ENCODE results near the gene REEP1. TPM values are rescaled to one million over a fixed set of nuclear protein-coding genes. Genes with fewer than 3 reads are reported as not detected.

REEP1 gene
- total and polyA plus RNA-seq, 9 of the 15 experiments (the other 6 are each of a cell fraction or from before 2014, with no cell fraction given), result 0.11 to 0.67 (median 0.13) TPM

GRCh38 chr2:86213699-86214502 is 123.5 kb downstream of the REEP1 start (continued):
- TF ChIP-seq, protein P1, sequence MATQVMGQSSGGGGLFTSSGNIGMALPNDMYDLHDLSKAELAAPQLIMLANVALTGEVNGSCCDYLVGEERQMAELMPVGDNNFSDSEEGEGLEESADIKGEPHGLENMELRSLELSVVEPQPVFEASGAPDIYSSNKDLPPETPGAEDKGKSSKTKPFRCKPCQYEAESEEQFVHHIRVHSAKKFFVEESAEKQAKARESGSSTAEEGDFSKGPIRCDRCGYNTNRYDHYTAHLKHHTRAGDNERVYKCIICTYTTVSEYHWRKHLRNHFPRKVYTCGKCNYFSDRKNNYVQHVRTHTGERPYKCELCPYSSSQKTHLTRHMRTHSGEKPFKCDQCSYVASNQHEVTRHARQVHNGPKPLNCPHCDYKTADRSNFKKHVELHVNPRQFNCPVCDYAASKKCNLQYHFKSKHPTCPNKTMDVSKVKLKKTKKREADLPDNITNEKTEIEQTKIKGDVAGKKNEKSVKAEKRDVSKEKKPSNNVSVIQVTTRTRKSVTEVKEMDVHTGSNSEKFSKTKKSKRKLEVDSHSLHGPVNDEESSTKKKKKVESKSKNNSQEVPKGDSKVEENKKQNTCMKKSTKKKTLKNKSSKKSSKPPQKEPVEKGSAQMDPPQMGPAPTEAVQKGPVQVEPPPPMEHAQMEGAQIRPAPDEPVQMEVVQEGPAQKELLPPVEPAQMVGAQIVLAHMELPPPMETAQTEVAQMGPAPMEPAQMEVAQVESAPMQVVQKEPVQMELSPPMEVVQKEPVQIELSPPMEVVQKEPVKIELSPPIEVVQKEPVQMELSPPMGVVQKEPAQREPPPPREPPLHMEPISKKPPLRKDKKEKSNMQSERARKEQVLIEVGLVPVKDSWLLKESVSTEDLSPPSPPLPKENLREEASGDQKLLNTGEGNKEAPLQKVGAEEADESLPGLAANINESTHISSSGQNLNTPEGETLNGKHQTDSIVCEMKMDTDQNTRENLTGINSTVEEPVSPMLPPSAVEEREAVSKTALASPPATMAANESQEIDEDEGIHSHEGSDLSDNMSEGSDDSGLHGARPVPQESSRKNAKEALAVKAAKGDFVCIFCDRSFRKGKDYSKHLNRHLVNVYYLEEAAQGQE (IDR thresholded peaks at IDR 0.05; ENCODE audit: borderline replicate concordance), result peak; percentile 21; the same call in 1 of the 2 replicates
- TF ChIP-seq, protein P1 (CRISPR knock-in tag; IDR thresholded peaks at IDR 0.05; ENCODE audit: low read depth), result no peak
- no peak for TF ChIP-seq RERE (CRISPR knock-in tag; IDR thresholded peaks at IDR 0.05; ENCODE audit: borderline replicate concordance)
- no peak for TF ChIP-seq ZNF311 (CRISPR knock-in tag; IDR thresholded peaks at IDR 0.05)
- peak; percentile 73; the same call in 1 of the 2 replicates for TF ChIP-seq CREM (IDR thresholded peaks at IDR 0.05; ENCODE audit: low read depth)
- TF ChIP-seq RBM17 (IDR thresholded peaks at IDR 0.05; ENCODE audit: borderline replicate concordance, low read depth, low read length), result no peak
- peak in 1 of 2 experiments; percentile 63 for TF ChIP-seq NCOA2 (IDR thresholded peaks at IDR 0.05; ENCODE audit: partially characterized antibody in 2 of 2)
- peak; percentile 96 for TF ChIP-seq ZEB2 (IDR thresholded peaks at IDR 0.05)
- no peak for TF ChIP-seq ZNF133 (CRISPR knock-in tag; IDR thresholded peaks at IDR 0.05)
- no peak for TF ChIP-seq NR4A1 (CRISPR knock-in tag; IDR thresholded peaks at IDR 0.05)
- TF ChIP-seq NR4A1 (tag; IDR thresholded peaks at IDR 0.05), result 0 out of 2 replicates have a peak, but pooled peaks have one; percentile 55
- peak; percentile 84 for TF ChIP-seq FOSL1 (tag; conservative IDR thresholded peaks at IDR 0.05)
- 0 out of 2 replicates have a peak, but pooled peaks have one; percentile 25 for TF ChIP-seq MECOM (CRISPR knock-in tag; IDR thresholded peaks at IDR 0.05)
